Measurements from ENCODE around the gene BLOC1S4. TPM values are rescaled to one million over a fixed set of nuclear protein-coding genes. Genes with fewer than 3 reads are reported as not detected.

BLOC1S4 gene
- total and polyA plus RNA-seq, 7 donors, result 9.1 to 19.7 (median 13.2) TPM

DNA sequence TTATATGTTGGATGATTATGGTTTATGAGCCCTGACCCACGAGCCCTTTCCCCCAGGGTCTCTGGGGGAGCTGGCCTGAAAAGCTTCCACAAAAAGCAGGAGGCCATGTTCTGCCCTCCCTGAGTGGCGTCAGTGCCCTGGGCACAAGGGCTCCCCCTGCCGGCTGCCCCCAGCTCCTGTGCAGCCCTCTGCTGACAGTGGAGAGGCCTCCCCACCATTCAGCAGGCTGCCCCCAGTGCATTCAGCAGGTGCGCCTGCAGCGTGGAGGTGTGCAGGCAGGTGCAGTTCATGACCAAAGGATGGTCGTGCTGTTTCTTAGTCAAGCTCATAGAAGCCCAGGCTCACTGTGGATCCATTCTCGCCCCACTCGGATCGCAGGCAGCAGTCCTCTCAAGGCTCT lies 34.8 kb upstream of the BLOC1S4 start:
- intact Hi-C loops (cut with DNase I), result no loop called here
- Histone ChIP-seq H3K36me3 (no peaks in the 10 kb centered on the region), H3K27ac (no peak overlapping the region), H3K4me1 (peaks cover 0 to 15% (median 14%) of the 10 kb centered on the region in 4 donors), H3K4me3 (no peak overlapping the region), H3K9me3 (no peaks in the 10 kb centered on the region), H3K27me3 (no peaks in the 10 kb centered on the region)
- DNase-seq, result no peak
- WGBS, 2 donors, result 83 to 91% methylated on average over 9 of the region's 9 CpGs
- TF ChIP-seq POLR2AphosphoS5 (IDR thresholded peaks at IDR 0.05) (no peak), CTCF (IDR thresholded peaks at IDR 0.05) (no peak), EP300 (IDR thresholded peaks at IDR 0.05) (no peak), POLR2A (IDR thresholded peaks at IDR 0.05) (no peak)

DNA sequence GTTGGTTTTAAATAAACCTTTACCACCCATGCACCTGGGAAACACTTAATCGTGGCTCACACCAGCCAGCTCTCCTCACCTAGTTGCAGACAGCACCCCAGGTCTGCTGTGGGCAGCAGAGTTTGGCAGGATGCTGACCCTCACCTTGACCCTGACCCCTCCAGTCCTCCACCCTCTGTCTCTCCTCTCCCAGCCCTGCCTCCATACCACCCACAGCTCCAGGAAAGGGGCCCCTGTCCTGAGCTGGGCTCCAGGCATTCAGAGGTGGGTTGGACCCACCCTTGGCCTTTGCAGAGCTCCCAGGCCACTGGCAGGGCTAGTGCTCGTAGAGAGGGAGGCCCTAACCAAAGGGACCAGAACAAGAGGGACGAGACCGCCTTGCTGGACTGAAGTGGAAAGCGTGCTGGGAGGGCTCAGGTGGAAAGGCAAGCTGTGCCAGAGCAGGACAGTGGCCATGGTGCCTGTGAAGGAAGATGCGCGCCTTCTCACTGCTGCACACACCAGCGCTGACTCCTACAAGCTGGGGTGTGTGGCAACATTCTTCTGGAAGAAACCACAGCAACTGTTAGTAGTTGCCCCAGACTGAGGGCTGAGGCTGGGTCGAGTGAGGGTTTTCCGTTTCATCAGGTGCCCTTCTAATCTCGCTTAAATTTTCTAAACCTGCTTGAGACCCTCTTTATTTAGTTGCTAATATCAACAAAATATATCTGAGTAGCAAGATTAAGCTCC lies 32.9 kb upstream of the BLOC1S4 start:
- TF ChIP-seq CTCF (IDR thresholded peaks at IDR 0.05), result no peak
- no peak for TF ChIP-seq POLR2A (IDR thresholded peaks at IDR 0.05)
- TF ChIP-seq POLR2AphosphoS5 (IDR thresholded peaks at IDR 0.05), result no peak
- no peak for TF ChIP-seq EP300 (IDR thresholded peaks at IDR 0.05)
- Histone ChIP-seq H3K9me3 (no peaks in the 10 kb centered on the region), H3K27me3 (no peaks in the 10 kb centered on the region), H3K27ac (no peak overlapping the region), H3K36me3 (no peaks in the 10 kb centered on the region), H3K4me3 (no peak overlapping the region), H3K4me1 (no peaks in the 10 kb centered on the region)
- WGBS, 2 donors, result 78 to 83% methylated on average over 11 of the region's 11 CpGs
- intact Hi-C loops (cut with DNase I), result no loop called here
- DNase-seq, result no peak

DNA sequence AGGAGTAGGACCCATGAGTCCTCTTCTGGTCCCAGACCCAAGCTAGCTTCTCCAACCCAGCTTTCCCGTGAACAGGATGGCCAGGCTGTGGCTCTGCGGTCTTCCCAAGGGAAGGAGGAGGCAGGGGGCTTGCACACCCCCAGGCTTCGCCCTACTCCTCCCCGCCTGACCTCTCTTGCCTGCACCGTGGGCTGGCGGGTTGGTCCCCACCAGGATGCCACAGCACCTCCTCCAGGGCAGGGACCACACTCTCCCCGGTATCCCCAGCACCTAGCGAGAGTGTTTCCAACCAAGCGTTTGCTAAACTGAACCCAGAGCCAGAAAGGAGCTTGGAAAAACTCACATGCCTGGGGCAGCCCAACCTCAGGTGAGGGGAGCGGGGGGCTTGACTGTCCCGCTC lies 31.3 kb upstream of the BLOC1S4 start:
- Histone ChIP-seq H3K9me3 (no peaks in the 10 kb centered on the region), H3K4me1 (peaks cover 0 to 11% (median 9%) of the 10 kb centered on the region in 4 donors), H3K36me3 (no peaks in the 10 kb centered on the region), H3K27me3 (no peaks in the 10 kb centered on the region), H3K4me3 (no peak overlapping the region), H3K27ac (no peak overlapping the region)
- DNase-seq, result no peak
- intact Hi-C loops (cut with DNase I), result no loop called here
- WGBS, 2 donors, result 92 to 93% methylated on average over 11 of the region's 11 CpGs
- no peak for TF ChIP-seq EP300 (IDR thresholded peaks at IDR 0.05)
- TF ChIP-seq POLR2A (IDR thresholded peaks at IDR 0.05), result no peak
- TF ChIP-seq POLR2AphosphoS5 (IDR thresholded peaks at IDR 0.05), result no peak
- TF ChIP-seq CTCF (IDR thresholded peaks at IDR 0.05), result no peak

- no peaks in the 10 kb centered on the region for H3K27me3 ChIP-seq
- no peak overlapping the region for H3K27ac ChIP-seq
- intact Hi-C loops (cut with DNase I), result no loop called here
- 67 to 82% methylated on average over 4 of the region's 4 CpGs for WGBS, 2 donors
- no peaks in the 10 kb centered on the region for H3K36me3 ChIP-seq
- H3K4me1 ChIP-seq, result peaks cover 0 to 11% (median 9%) of the 10 kb centered on the region in 4 donors
- H3K9me3 ChIP-seq, result no peaks in the 10 kb centered on the region
- no peak for DNase-seq
- no peak for TF ChIP-seq CTCF (IDR thresholded peaks at IDR 0.05)
- TF ChIP-seq POLR2AphosphoS5 (IDR thresholded peaks at IDR 0.05), result no peak
- no peak for TF ChIP-seq POLR2A (IDR thresholded peaks at IDR 0.05)
- no peak for TF ChIP-seq EP300 (IDR thresholded peaks at IDR 0.05)
- H3K4me3 ChIP-seq, result no peak overlapping the region
Observed at GRCh38 chr4:6686104-6686787, 29.7 kb upstream of the BLOC1S4 start.
